OCI-LY7 (cell line): ENCODE measurements around the gene IRF2BP2. TPM values are rescaled to one million over a fixed set of nuclear protein-coding genes. Genes with fewer than 3 reads are reported as not detected.

Experiments used
- BruUV-seq: library from RNA; stranded (reverse); fragments of 400-500 nt; replicated peaks from 2 replicates; lab custom pipeline; 2021; lab: Mats Ljungman, UMichigan
- CTCF ChIA-PET: fragments of 300-600 bp; sonication (Branson Sonifier 250); formaldehyde crosslinking; loops from one replicate; lab custom pipeline; 2022; ENCODE audit warnings: antibody characterized with exemption; ENCODE audit not compliant: unreplicated experiment; lab: Charles Lee
- POLR2A ChIA-PET: fragments of 300-600 bp; sonication (Branson Sonifier 250); formaldehyde crosslinking; loops from one replicate; lab custom pipeline; 2022; ENCODE audit warnings: antibody characterized with exemption; lab: Charles Lee
- DNase-seq: peaks from one replicate; pipeline ENCODE4 v3.0.0-alpha.2; 2015; ENCODE audit warnings: low spot score
- H2AFZ ChIP-seq: fragments of 200-600 bp; sonication (generic), shearing (Covaris generic); 2 replicates; pipeline ENCODE4 v1.6.1; 2014; ENCODE audit warnings: mild to moderate bottlenecking, antibody characterized with exemption, low read length, moderate library complexity
- H3K27ac ChIP-seq: fragments of 200-600 bp; sonication (generic); 2 replicates; pipeline ENCODE4 v1.5.1; 2014; ENCODE audit warnings: mixed run types, low read depth, mild to moderate bottlenecking, moderate library complexity, low read length, inconsistent platforms; ENCODE audit not compliant: poor library complexity, severe bottlenecking
- H3K36me3 ChIP-seq: fragments of 200-600 bp; sonication (generic); 2 replicates; pipeline ENCODE4 v1.6.1; 2014; ENCODE audit warnings: mild to moderate bottlenecking, antibody characterized with exemption, low read length, moderate library complexity, mixed read lengths; ENCODE audit not compliant: insufficient read depth
- H3K4me1 ChIP-seq: fragments of 200-600 bp; sonication (generic); 2 replicates; pipeline ENCODE4 v1.5.1; 2014; ENCODE audit warnings: mild to moderate bottlenecking, low read length; ENCODE audit not compliant: insufficient read depth, poor library complexity, severe bottlenecking
- H3K4me2 ChIP-seq: fragments of 200-600 bp; sonication (generic); 2 replicates; pipeline ENCODE4 v1.6.1; 2014; ENCODE audit warnings: mild to moderate bottlenecking, low read length
- H3K4me3 ChIP-seq: fragments of 200-600 bp; sonication (generic); 2 replicates; pipeline ENCODE4 v1.5.1; 2014; ENCODE audit warnings: mild to moderate bottlenecking, low read depth, low read length; ENCODE audit not compliant: poor library complexity, severe bottlenecking
- H3K79me2 ChIP-seq: fragments of 200-600 bp; sonication (generic); 2 replicates; pipeline ENCODE4 v1.6.1; 2016; ENCODE audit warnings: low read depth, mild to moderate bottlenecking, low read length, moderate library complexity, mixed read lengths; ENCODE audit not compliant: insufficient read depth
- H3K9me2 ChIP-seq: fragments of 200-600 bp; sonication (generic); 2 replicates; pipeline ENCODE4 v1.6.1; 2016; ENCODE audit warnings: mild to moderate bottlenecking, low read length, mixed read lengths; ENCODE audit not compliant: insufficient read depth
- H3K9me3 ChIP-seq: fragments of 200-600 bp; sonication (generic); 2 replicates; pipeline ENCODE4 v1.6.1; 2014; ENCODE audit warnings: mild to moderate bottlenecking, mixed run types, low read length, mixed read lengths
- H4K20me1 ChIP-seq: fragments of 200-600 bp; sonication (generic); 2 replicates; pipeline ENCODE4 v1.6.1; 2014; ENCODE audit warnings: mild to moderate bottlenecking, antibody characterized with exemption, low read length, moderate library complexity, mixed read lengths; ENCODE audit not compliant: insufficient read depth
- CTCF ChIP-seq: fragments of 200-600 bp; sonication (generic); conservative IDR thresholded peaks from 2 replicates; pipeline ENCODE4 v1.5.1; 2014; ENCODE audit warnings: mild to moderate bottlenecking, antibody characterized with exemption, low read length, moderate library complexity, mixed read lengths
- EZH2phosphoT487 ChIP-seq: fragments of 200-600 bp; sonication (generic); IDR thresholded peaks from 2 replicates; pipeline ENCODE4 v1.6.1; 2018; ENCODE audit warnings: low read depth, borderline replicate concordance, mild to moderate bottlenecking, mixed run types, antibody characterized with exemption, low read length, moderate library complexity, mixed read lengths
- intact Hi-C: fragments of 100-400 bp; cut with micrococcal nuclease; formaldehyde crosslinking; loops from one replicate; pipeline ENCODE4 v1.10.0; 2022; ENCODE audit not compliant: unreplicated experiment
- total RNA-seq, 2 experiments: library from RNA; depleted of rRNA in 1 of 2; stranded (reverse); fragments of >200 nt in 1 of 2; shearing (Covaris generic) in 1 of 2; gene quantifications; 2 replicates each; pipeline ENCODE4 v1.2.3, GENCODE V29; 2014 to 2022

Gene IRF2BP2
- total RNA-seq, 2 experiments from 2014 or later = 40.6 to 65.9 TPM

- H3K79me2 ChIP-seq = no peaks in the 10 kb centered on the region
- TF ChIP-seq EZH2phosphoT487 = no peak
- no peak overlapping the region for H3K4me2 ChIP-seq
- intact Hi-C loops = no loop called here
- no peaks in the 10 kb centered on the region for H3K9me3 ChIP-seq
- DNase-seq = no peak
- no TSS peak for BruUV-seq
- H4K20me1 ChIP-seq = no peaks in the 10 kb centered on the region
- POLR2A ChIA-PET = no interaction called here
- no peaks in the 10 kb centered on the region for H3K4me1 ChIP-seq
- no peaks in the 10 kb centered on the region for H3K36me3 ChIP-seq
- H2AFZ ChIP-seq = no peak overlapping the region
- H3K4me3 ChIP-seq = no peak overlapping the region
- H3K9me2 ChIP-seq = no peaks in the 10 kb centered on the region
- CTCF ChIA-PET = no interaction called here
- no peak overlapping the region for H3K27ac ChIP-seq
Observed at GRCh38 chr1:234656070-234656895, 46.3 kb upstream of the IRF2BP2 start.

GRCh38 chr1:234655328-234656069 lies 45.5 kb upstream of the IRF2BP2 start:
- POLR2A ChIA-PET = no interaction called here
- BruUV-seq = no TSS peak
- DNase-seq = no peak
- CTCF ChIA-PET = no interaction called here
- no peaks in the 10 kb centered on the region for H3K36me3 ChIP-seq
- no peak overlapping the region for H3K4me3 ChIP-seq
- H3K9me2 ChIP-seq = no peaks in the 10 kb centered on the region
- intact Hi-C loops = no loop called here
- H3K79me2 ChIP-seq = no peaks in the 10 kb centered on the region
- H3K4me2 ChIP-seq = no peak overlapping the region
- H3K4me1 ChIP-seq = no peaks in the 10 kb centered on the region
- H4K20me1 ChIP-seq = no peaks in the 10 kb centered on the region
- no peak overlapping the region for H2AFZ ChIP-seq
- no peak overlapping the region for H3K27ac ChIP-seq
- TF ChIP-seq CTCF (no peak), EZH2phosphoT487 (no peak)
- no peaks in the 10 kb centered on the region for H3K9me3 ChIP-seq

- TF ChIP-seq EZH2phosphoT487 (no peak), CTCF (no peak)
- no peaks in the 10 kb centered on the region for H3K36me3 ChIP-seq
- POLR2A ChIA-PET = no interaction called here
- H4K20me1 ChIP-seq = no peaks in the 10 kb centered on the region
- no peak overlapping the region for H2AFZ ChIP-seq
- H3K27ac ChIP-seq = no peak overlapping the region
- H3K79me2 ChIP-seq = no peaks in the 10 kb centered on the region
- no peaks in the 10 kb centered on the region for H3K9me2 ChIP-seq
- no TSS peak for BruUV-seq
- H3K9me3 ChIP-seq = no peaks in the 10 kb centered on the region
- DNase-seq = no peak
- intact Hi-C loops = no loop called here
- no peak overlapping the region for H3K4me3 ChIP-seq
- H3K4me1 ChIP-seq = no peaks in the 10 kb centered on the region
- CTCF ChIA-PET = no interaction called here
- no peak overlapping the region for H3K4me2 ChIP-seq
Observed at GRCh38 chr1:234654002-234654733, 44.2 kb upstream of the IRF2BP2 start.
